HG02610 (cell line): Measurements from ENCODE around the gene POPDC3.
"Not testable (repeated sequence)": the region's sequence is repeated elsewhere in the genome, so short reads cannot be mapped to it uniquely, and the experiment has no call there.

Experiments
- ATAC-seq: cut with Tn5 transposase; IDR thresholded peaks from one replicate; pipeline ENCODE4 v1.9.1; 2021; ENCODE audit warnings: mild to moderate bottlenecking, moderate library complexity; ENCODE audit not compliant: unreplicated experiment

POPDC3 gene

DNA sequence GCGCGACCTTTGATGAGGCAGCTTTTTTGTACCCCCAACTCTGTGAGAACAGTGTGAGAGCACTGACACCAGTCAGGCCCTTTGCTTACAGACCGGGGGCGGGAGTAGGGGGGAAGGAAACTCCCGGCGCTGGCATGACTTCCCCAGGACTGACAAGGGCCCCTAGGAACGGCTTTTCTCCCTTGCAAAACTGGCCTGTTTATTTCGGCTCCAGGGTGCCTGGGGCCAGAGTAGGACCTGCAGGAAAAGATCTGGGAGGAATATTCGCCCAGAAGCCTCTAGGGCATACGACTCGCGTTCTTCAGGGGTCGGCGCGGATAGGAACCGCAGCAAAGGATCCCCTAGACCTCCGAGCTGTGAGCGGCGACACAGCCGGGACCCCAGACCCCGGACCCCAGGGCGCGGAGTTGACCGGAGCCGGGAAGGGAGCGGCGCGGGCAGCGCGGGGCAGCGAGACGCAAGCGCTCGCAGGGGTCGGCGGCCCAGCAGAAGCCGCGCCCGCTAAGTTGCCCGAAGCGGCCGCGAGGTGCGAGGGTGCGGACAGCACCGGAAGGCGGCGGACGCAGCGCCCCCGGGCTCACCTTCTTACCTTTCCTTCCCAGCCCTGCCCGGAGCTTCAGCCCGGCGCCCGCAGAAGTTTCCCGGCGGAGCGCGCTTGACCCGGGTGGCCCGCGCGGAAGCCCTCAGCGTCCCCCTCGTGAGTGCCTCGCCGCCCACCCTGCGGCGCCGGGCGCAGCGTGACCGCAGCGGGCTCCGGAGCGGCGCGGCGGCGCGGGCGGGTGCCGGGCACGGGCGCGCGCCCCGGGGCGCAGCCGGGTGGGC, at the start of gene POPDC3:
Gene POPDC3 (minus strand): TSS at position 771 of the 822 bp plus-strand sequence. CDS start 18,105 bp downstream, outside the sequence.
- ATAC-seq: no peak

GRCh38 chr6:105227295-105227767, 47.5 kb upstream of the POPDC3 start:
- no peak for ATAC-seq

- no peak for ATAC-seq
Measured at GRCh38 chr6:105226598-105227294, 46.9 kb upstream of the POPDC3 start.

- no peak for ATAC-seq
Measured at GRCh38 chr6:105223242-105223641, 43.4 kb upstream of the POPDC3 start.

- not testable (repeated sequence) for ATAC-seq
Measured at GRCh38 chr6:105221219-105221618, 41.4 kb upstream of the POPDC3 start.

- ATAC-seq: no peak
Measured at GRCh38 chr6:105220186-105220585, 40.4 kb upstream of the POPDC3 start.

- not testable (repeated sequence) for ATAC-seq
Measured at GRCh38 chr6:105219218-105219617, 39.4 kb upstream of the POPDC3 start.

DNA sequence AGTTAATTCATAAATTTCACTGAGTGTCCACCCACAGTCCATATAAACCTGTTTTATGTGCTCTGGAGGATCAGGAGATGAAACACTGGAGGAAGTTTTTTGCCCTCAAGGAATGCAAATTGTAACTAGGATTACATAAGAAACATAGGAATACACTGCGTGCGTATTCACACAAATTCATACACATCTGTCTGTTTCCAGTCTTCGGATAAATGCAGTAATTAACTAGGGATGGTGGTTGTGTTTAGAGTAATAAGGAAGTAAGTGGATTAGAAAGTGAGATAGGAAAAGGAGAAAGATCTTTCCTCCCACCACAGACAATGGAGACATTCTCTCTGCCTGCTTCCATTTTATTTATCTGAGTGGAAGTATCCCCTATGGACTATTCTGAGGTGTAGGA, 35.7 kb upstream of the POPDC3 start:
- no peak for ATAC-seq

- ATAC-seq: no peak
Measured at GRCh38 chr6:105214668-105215067, 34.9 kb upstream of the POPDC3 start.

- no peak for ATAC-seq
Measured at GRCh38 chr6:105213272-105213671, 33.5 kb upstream of the POPDC3 start.

DNA sequence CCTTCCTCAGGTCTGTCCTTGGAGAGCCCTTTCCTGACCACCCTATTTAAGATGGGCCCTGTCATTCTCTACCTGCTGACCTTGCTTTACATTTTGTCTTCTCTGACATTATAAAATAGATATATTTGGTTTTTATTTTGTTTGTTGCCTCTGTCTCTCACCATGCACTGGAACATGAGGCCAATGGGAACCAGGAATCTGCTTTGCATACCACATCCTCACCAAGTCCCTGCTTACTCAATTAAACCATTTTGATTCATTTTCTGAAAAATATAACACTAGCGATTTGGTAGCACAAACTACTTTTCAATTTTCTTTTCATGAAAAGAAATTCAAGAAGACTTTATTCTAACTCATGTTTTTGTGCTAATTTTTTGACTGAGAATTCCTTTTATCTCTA, 32.8 kb upstream of the POPDC3 start:
- peak; percentile 91 for ATAC-seq

DNA sequence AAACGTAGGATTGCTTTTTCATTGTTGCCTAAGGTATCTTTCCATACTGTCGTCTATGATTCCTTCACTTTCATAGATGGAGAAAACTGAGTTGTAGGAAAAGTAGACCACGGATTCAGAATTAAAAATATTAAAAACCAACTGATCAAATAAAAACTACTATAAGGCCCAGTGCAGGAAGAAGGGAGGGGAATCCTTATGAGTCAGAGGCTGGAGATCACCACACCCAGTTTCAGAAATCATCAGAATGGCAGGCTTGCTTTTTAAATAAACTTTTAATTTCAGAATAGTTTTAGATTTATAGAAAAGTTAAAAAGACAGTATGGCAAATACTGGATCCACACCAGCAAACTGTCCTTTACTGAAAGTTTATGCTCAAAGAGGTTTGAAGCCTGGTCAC, 32.0 kb upstream of the POPDC3 start:
- no peak for ATAC-seq

- ATAC-seq: no peak
Measured at GRCh38 chr6:105210932-105211531, 31.2 kb upstream of the POPDC3 start.

- ATAC-seq: no peak
Measured at GRCh38 chr6:105209950-105210706, 30.3 kb upstream of the POPDC3 start.

DNA sequence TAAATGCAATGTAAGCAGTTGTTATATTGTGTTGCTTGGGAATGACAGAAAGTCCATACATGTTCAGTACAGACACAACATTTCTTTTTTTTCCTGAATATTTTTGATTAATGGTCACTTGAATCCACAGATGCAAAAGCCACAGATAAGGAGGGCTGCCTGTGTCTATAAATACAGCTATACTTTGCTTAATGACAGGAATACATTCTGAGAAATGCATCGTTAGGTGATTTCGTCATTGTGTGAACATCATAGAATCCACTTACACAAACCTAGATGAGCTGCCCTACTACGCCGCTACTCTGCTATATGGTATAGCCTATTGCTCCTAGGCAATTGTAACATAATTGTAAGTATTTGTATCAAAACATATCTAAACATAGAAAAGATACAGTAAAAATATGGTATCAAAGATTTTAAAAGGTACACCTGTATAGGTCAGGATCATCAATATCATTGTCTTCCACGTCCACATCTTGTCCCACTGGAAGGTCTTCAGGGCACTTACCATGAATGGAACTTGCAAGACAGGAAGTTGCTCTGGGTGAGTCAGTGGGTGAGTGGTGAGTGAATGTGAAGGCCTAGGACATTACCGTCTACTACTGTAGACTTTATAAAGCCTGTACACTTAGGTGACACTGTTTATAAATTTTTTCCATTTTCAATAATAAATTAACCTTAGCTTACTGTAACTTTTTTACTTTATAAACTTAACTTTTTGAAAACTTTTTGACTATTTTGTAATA, 27.9 kb upstream of the POPDC3 start:
- ATAC-seq: no peak

DNA sequence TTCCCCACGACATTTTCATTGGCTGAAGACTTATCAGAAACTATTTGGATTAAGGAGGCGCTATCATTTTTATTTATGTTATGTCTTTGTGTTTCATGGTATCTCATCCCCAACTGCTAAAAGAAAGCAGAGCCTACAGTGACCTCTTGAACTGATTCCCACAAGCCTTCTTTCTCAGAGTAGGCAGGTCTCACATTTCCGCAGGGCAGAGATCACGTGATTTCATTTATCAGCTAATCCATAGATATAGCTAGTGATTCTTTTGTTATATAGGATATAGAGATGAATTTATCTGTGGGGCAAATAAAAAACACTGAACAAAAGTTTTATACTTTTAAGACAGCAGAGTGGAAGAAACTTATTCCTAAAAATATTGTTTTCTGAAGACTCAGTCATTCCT, 25.0 kb upstream of the POPDC3 start:
- ATAC-seq: no peak

- no peak for ATAC-seq
Measured at GRCh38 chr6:105204331-105204730, 24.5 kb upstream of the POPDC3 start.

GRCh38 chr6:105202486-105202885, 22.7 kb upstream of the POPDC3 start:
- no peak for ATAC-seq

DNA sequence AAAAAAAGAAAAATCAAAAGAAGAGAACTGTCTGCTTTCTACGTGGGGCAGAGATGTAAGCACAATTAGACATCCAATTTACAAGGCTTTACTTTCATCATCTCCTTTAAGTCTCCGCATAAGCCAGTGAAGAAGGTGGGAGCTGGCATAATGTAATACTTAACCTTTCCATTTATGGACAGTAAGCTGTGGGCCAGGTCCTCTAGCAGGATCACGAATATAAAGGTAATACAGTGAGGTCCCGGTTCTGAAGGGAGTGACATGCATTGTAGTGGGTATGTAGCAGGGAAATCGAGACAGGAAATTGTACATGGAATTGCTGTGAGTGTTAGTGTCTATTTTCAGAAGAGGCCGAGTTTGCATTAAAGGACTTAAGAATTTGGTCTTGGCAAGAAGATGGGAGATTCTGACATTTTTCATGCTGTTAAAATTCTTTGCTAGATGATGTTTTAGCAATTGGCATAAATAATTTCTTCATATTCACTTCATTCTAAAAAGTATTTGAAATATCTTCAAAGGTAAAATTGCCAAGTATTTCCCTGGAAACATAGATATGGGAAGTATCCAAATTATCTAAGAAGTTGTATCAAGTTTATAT, 20.4 kb upstream of the POPDC3 start:
- ATAC-seq: no peak

DNA sequence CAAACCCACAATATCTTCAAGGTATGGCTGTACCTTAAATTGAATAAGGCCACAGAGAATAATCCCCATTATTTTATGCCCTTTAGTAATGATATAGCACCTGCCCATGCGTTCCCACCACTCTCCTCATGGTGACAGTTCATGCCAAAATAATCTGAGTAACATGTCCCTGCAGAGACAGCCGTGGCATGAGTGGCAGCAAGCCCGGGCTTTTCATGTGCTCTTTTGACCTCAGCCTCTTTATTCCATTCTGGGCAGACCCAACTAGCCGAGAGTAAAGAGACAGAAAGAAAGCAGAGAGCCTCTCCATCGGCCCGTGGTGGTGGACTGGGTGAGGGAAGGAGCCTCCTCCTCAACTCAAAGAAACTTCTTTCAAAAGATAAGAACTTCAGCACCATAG, 19.9 kb upstream of the POPDC3 start:
- ATAC-seq: no peak
